SU-DHL-6 (cell line): Measurements from ENCODE around the gene IER3.

Experiments
- H2AFZ ChIP-seq: fragments of 200-600 bp; sonication (generic); 2 replicates; pipeline ENCODE4 v1.6.1; 2014; ENCODE audit warnings: low read depth, mild to moderate bottlenecking, moderate library complexity, mixed read lengths, antibody characterized with exemption, low read length; ENCODE audit not compliant: severe bottlenecking
- H3F3A ChIP-seq: fragments of 200-600 bp; shearing (Covaris generic); 2 replicates; pipeline ENCODE4 v1.6.0; 2016; ENCODE audit warnings: antibody characterized with exemption, mild to moderate bottlenecking; ENCODE audit not compliant: insufficient read depth
- H3K27ac ChIP-seq: fragments of 200-600 bp; sonication (generic); 2 replicates; pipeline ENCODE4 v1.5.1; 2016; ENCODE audit warnings: low read depth, mild to moderate bottlenecking, low read length, moderate library complexity, mixed read lengths
- H3K27me3 ChIP-seq: fragments of 200-600 bp; sonication (generic), shearing (Covaris generic); 2 replicates; pipeline ENCODE4 v1.6.0; 2014; ENCODE audit warnings: mild to moderate bottlenecking, low read length
- H3K36me3 ChIP-seq: fragments of 200-600 bp; sonication (generic); 2 replicates; pipeline ENCODE4 v1.6.1; 2014; ENCODE audit warnings: mild to moderate bottlenecking, low read length, mixed read lengths
- H3K4me2 ChIP-seq: fragments of 300-600, 200-600 bp; shearing (Covaris generic), sonication (generic); 2 replicates; pipeline ENCODE4 v1.6.0; 2014; ENCODE audit warnings: low read length, low read depth, mild to moderate bottlenecking; ENCODE audit not compliant: poor library complexity, severe bottlenecking
- H3K4me3 ChIP-seq: fragments of 200-600 bp; sonication (generic); 2 replicates; pipeline ENCODE4 v1.5.1; 2014; ENCODE audit warnings: antibody characterized with exemption, low read length, mild to moderate bottlenecking, mixed read lengths; ENCODE audit not compliant: insufficient read depth, poor library complexity, severe bottlenecking
- H3K79me2 ChIP-seq: fragments of 200-600 bp; sonication (generic); 2 replicates; pipeline ENCODE4 v1.6.1; 2014; ENCODE audit warnings: mild to moderate bottlenecking, low read length, moderate library complexity; ENCODE audit not compliant: insufficient read depth
- H3K9ac ChIP-seq: fragments of 200-600 bp; sonication (generic); 2 replicates; pipeline ENCODE4 v1.7.0; 2014; ENCODE audit warnings: mild to moderate bottlenecking, low read length
- H3K9me2 ChIP-seq: fragments of 200-600 bp; sonication (generic); replicated peaks from 2 replicates; pipeline ENCODE4 v1.6.1; 2014; ENCODE audit warnings: low read length; ENCODE audit not compliant: insufficient read depth
- H3K9me3 ChIP-seq: fragments of 200-600 bp; sonication (generic); 2 replicates; pipeline ENCODE4 v1.6.1; 2014; ENCODE audit warnings: low read length, mixed read lengths; ENCODE audit not compliant: insufficient read depth
- H4K20me1 ChIP-seq: fragments of 200-600 bp; sonication (generic); 2 replicates; pipeline ENCODE4 v1.6.1; 2014; ENCODE audit warnings: low read depth, mild to moderate bottlenecking, antibody characterized with exemption, low read length, moderate library complexity, mixed read lengths
- EZH2phosphoT487 ChIP-seq: fragments of 200-600 bp; sonication (generic), shearing (Covaris generic); conservative IDR thresholded peaks from 2 replicates; pipeline ENCODE4 v1.6.1; 2018; ENCODE audit warnings: mild to moderate bottlenecking, antibody characterized with exemption, low read length, moderate library complexity, mixed read lengths
- TF ChIP-seq, protein P1 (sequence below): fragments of 200-600 bp; sonication (generic); IDR thresholded peaks from one replicate; pipeline ENCODE4 v1.5.1; 2017; ENCODE audit warnings: antibody characterized with exemption, mild to moderate bottlenecking, low read length, moderate library complexity; ENCODE audit not compliant: insufficient read depth, poor library complexity, severe bottlenecking

Gene IER3

DNA sequence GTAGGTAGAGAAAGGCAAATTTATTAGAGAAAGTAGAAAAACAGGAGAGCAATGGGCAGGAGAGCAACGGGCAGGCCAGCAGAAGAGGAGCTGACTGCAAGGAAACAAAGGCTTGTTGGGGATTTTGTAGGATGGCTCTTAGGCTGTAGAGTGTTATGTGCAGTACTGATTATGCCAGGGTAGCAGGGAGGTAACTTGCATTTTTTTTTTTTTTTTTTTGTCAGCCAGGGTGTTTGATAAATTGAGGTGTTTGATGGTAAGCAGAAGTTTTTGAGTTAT lies 36.2 kb upstream of the IER3 start:
- no peak overlapping the region for H3K4me2 ChIP-seq
- TF ChIP-seq, protein P1, sequence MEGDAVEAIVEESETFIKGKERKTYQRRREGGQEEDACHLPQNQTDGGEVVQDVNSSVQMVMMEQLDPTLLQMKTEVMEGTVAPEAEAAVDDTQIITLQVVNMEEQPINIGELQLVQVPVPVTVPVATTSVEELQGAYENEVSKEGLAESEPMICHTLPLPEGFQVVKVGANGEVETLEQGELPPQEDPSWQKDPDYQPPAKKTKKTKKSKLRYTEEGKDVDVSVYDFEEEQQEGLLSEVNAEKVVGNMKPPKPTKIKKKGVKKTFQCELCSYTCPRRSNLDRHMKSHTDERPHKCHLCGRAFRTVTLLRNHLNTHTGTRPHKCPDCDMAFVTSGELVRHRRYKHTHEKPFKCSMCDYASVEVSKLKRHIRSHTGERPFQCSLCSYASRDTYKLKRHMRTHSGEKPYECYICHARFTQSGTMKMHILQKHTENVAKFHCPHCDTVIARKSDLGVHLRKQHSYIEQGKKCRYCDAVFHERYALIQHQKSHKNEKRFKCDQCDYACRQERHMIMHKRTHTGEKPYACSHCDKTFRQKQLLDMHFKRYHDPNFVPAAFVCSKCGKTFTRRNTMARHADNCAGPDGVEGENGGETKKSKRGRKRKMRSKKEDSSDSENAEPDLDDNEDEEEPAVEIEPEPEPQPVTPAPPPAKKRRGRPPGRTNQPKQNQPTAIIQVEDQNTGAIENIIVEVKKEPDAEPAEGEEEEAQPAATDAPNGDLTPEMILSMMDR, result no peak
- no peak for TF ChIP-seq EZH2phosphoT487
- H3K27ac ChIP-seq, result no peak overlapping the region
- H2AFZ ChIP-seq, result no peak overlapping the region
- no peak overlapping the region for H3K9ac ChIP-seq
- no peaks in the 10 kb centered on the region for H4K20me1 ChIP-seq
- no peaks in the 10 kb centered on the region for H3K27me3 ChIP-seq
- no peaks in the 10 kb centered on the region for H3K9me2 ChIP-seq
- no peaks in the 10 kb centered on the region for H3K79me2 ChIP-seq
- H3F3A ChIP-seq, result no peaks in the 10 kb centered on the region
- H3K36me3 ChIP-seq, result no peaks in the 10 kb centered on the region
- no peak overlapping the region for H3K4me3 ChIP-seq
- no peaks in the 10 kb centered on the region for H3K9me3 ChIP-seq

DNA sequence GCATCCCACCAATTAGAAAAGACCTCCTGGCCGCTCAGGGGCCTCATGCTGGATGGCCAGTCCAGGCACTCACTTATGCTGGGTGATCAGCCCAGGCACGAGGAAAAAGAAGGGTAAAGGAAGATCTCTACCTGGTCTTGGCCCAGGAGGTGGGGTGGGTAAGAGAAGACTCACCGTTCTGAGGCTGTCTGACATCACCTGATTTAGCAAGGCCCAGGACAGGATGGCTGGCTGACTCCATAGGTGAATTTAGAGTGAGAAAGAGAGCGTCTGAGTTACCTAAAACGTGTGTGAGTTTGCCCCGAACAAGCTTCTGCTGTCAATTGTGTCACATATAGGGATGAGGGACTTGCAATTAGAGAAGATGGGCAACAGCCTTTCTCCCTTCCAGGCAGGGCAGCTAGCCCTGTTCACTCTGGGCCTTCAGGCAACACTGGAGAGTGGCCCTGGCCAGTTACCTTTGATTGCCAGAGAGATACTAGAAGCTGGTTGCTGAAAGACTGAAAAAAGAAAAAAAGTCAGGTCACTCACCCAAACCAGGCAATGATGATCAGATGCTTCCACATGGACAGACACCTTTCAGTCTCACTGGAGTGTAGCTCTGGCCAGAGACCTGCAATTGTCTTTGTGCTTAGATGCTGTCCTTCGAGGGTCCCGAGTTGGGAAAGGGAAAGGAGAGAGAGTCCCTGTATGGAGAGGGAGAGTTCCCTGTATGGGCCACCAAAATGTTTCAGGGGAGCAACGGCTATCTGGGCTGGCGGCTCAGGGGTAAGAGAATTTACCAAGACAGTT lies 35.7 kb upstream of the IER3 start:
- Histone ChIP-seq H3K9me3 (no peaks in the 10 kb centered on the region), H3K9me2 (no peaks in the 10 kb centered on the region), H3K36me3 (no peaks in the 10 kb centered on the region), H3K79me2 (no peaks in the 10 kb centered on the region), H3K4me3 (no peak overlapping the region), H3K27ac (no peak overlapping the region), H3F3A (no peaks in the 10 kb centered on the region), H3K27me3 (no peaks in the 10 kb centered on the region), H3K4me2 (no peak overlapping the region), H3K9ac (no peak overlapping the region), H4K20me1 (no peaks in the 10 kb centered on the region), H2AFZ (no peak overlapping the region)
- TF ChIP-seq, protein P1, result no peak
- no peak for TF ChIP-seq EZH2phosphoT487

DNA sequence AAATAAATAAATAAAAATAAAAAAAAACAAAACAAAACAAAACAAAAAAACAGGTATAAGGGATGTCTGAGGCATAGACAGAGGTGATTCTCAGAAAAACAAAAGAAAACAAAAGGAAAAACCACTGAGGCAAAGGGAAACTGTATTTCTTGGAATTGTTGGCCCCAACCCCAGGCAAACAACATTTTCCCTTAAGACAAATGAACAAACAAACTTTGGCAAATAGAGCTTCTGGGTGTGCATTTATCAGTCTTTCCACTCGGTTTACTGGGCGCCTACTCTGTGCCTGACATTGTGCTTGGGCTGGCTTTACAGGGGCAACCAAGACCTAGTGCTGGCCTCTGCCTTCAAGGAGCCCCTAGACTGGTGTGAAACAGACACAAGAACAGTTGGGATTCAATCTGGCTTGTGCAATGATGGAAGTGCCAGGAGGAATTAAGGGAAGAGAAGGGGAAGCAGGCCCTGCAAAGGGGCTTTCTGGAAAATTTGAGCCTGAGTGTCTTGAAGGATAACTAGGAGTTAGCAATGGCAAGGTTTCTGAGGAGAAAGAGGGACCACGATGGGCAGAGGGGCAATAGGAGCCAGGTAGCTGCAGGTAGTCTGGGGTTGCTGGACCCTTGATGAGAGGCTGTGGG lies 33.8 kb upstream of the IER3 start:
- no peak overlapping the region for H3K4me2 ChIP-seq

More for the DNA sequence above, 33.8 kb upstream of the IER3 start:
- Histone ChIP-seq H3K27ac (no peak overlapping the region), H3F3A (no peaks in the 10 kb centered on the region), H3K36me3 (no peaks in the 10 kb centered on the region), H3K9me2 (no peaks in the 10 kb centered on the region), H3K9ac (no peak overlapping the region), H3K9me3 (no peaks in the 10 kb centered on the region), H3K27me3 (no peaks in the 10 kb centered on the region), H2AFZ (no peak overlapping the region), H4K20me1 (no peaks in the 10 kb centered on the region), H3K4me3 (no peak overlapping the region), H3K79me2 (no peaks in the 10 kb centered on the region)
- TF ChIP-seq, protein P1, result no peak
- TF ChIP-seq EZH2phosphoT487, result no peak
